ENCODE measurements around the gene LRRN4CL.

- TF ChIP-seq POLR2A (IDR thresholded peaks at IDR 0.05; ENCODE audit: low read depth) (no peak), CTCF (IDR thresholded peaks at IDR 0.05) (no peak), POLR2AphosphoS5 (IDR thresholded peaks at IDR 0.05) (no peak)
Measured at GRCh38 chr11:62732830-62733229, 43.5 kb upstream of the LRRN4CL start.
